PC-9 (cell line): ENCODE measurements around the gene SCAI.

ENCODE experiments used
- CTCF ChIP-seq: fragments of 200-600 bp; sonication (generic); conservative IDR thresholded peaks from 2 replicates; pipeline ENCODE4 v1.6.1; 2017; ENCODE audit warnings: mixed run types, antibody characterized with exemption, mild to moderate bottlenecking, moderate library complexity
- EZH2 ChIP-seq: fragments of 200-600 bp; sonication (generic); IDR thresholded peaks from 2 replicates; pipeline ENCODE4 v1.8.0; 2017; ENCODE audit warnings: antibody characterized with exemption, low read depth

GRCh38 chr9:125189011-125189360 is 45.7 kb upstream of the SCAI start:
- no peak for TF ChIP-seq CTCF
- TF ChIP-seq EZH2, result no peak
